Measurements from ENCODE around the gene PAK5. TPM values are rescaled to one million over a fixed set of nuclear protein-coding genes. Genes with fewer than 3 reads are reported as not detected.

The PAK5 gene
- total RNA-seq, 1 donor from 2014 or later, result 0.17 TPM

GRCh38 chr20:9514072-9514460, 324.8 kb downstream of the PAK5 start:
- Histone ChIP-seq H3K4me3 (ENCODE audit: low read depth, low read length) (no peak overlapping the region), H3K36me3 (ENCODE audit: control insufficient read depth, insufficient read depth, low read length) (no peaks in the 10 kb centered on the region), H3K27me3 (ENCODE audit: control insufficient read depth, insufficient read depth, low read length) (peaks cover 63% of the 10 kb centered on the region)
- no peak for TF ChIP-seq CTCF (IDR thresholded peaks at IDR 0.05; ENCODE audit: insufficient read depth, low read length, poor library complexity, severe bottlenecking)
- no peak for DNase-seq (ENCODE audit: low read depth)

GRCh38 chr20:9510911-9511310, 328.0 kb downstream of the PAK5 start:
- H3K27me3 ChIP-seq (ENCODE audit: control insufficient read depth, insufficient read depth, low read length), result peaks cover 69% of the 10 kb centered on the region
- H3K36me3 ChIP-seq (ENCODE audit: control insufficient read depth, insufficient read depth, low read length), result no peaks in the 10 kb centered on the region
- H3K4me3 ChIP-seq (ENCODE audit: low read depth, low read length), result no peak overlapping the region
- DNase-seq (ENCODE audit: low read depth), result no peak
- no peak for TF ChIP-seq CTCF (IDR thresholded peaks at IDR 0.05; ENCODE audit: insufficient read depth, low read length, poor library complexity, severe bottlenecking)

- no peak for TF ChIP-seq CTCF (IDR thresholded peaks at IDR 0.05; ENCODE audit: insufficient read depth, low read length, poor library complexity, severe bottlenecking)
- Histone ChIP-seq H3K36me3 (ENCODE audit: control insufficient read depth, insufficient read depth, low read length) (no peaks in the 10 kb centered on the region), H3K27me3 (ENCODE audit: control insufficient read depth, insufficient read depth, low read length) (peaks cover 55% of the 10 kb centered on the region), H3K4me3 (ENCODE audit: low read depth, low read length) (no peak overlapping the region)
- DNase-seq (ENCODE audit: low read depth), result no peak
Observed at GRCh38 chr20:9509246-9509645, 329.6 kb downstream of the PAK5 start.

GRCh38 chr20:9508696-9509178, 330.1 kb downstream of the PAK5 start:
- Histone ChIP-seq H3K27me3 (ENCODE audit: control insufficient read depth, insufficient read depth, low read length) (peaks cover 51% of the 10 kb centered on the region), H3K36me3 (ENCODE audit: control insufficient read depth, insufficient read depth, low read length) (no peaks in the 10 kb centered on the region), H3K4me3 (ENCODE audit: low read depth, low read length) (no peak overlapping the region)
- no peak for DNase-seq (ENCODE audit: low read depth)
- no peak for TF ChIP-seq CTCF (IDR thresholded peaks at IDR 0.05; ENCODE audit: insufficient read depth, low read length, poor library complexity, severe bottlenecking)

- TF ChIP-seq CTCF (IDR thresholded peaks at IDR 0.05; ENCODE audit: insufficient read depth, low read length, poor library complexity, severe bottlenecking), result no peak
- Histone ChIP-seq H3K4me3 (ENCODE audit: low read depth, low read length) (no peak overlapping the region), H3K27me3 (ENCODE audit: control insufficient read depth, insufficient read depth, low read length) (peaks cover 51% of the 10 kb centered on the region), H3K36me3 (ENCODE audit: control insufficient read depth, insufficient read depth, low read length) (no peaks in the 10 kb centered on the region)
- no peak for DNase-seq (ENCODE audit: low read depth)
Observed at GRCh38 chr20:9508240-9508661, 330.6 kb downstream of the PAK5 start.

GRCh38 chr20:9507544-9508239, 331.2 kb downstream of the PAK5 start:
- no peaks in the 10 kb centered on the region for H3K36me3 ChIP-seq (ENCODE audit: control insufficient read depth, insufficient read depth, low read length)
- H3K27me3 ChIP-seq (ENCODE audit: control insufficient read depth, insufficient read depth, low read length), result peaks cover 51% of the 10 kb centered on the region

More at GRCh38 chr20:9507544-9508239, 331.2 kb downstream of the PAK5 start:
- TF ChIP-seq CTCF (IDR thresholded peaks at IDR 0.05; ENCODE audit: insufficient read depth, low read length, poor library complexity, severe bottlenecking), result no peak
- no peak overlapping the region for H3K4me3 ChIP-seq (ENCODE audit: low read depth, low read length)
- no peak for DNase-seq (ENCODE audit: low read depth)
